GM18861 (cell line): ENCODE measurements around the gene DBET.
"Not testable (repeated sequence)": the region's sequence is repeated elsewhere in the genome, so short reads cannot be mapped to it uniquely, and the experiment has no call there.

Source experiments
- ATAC-seq: cut with Tn5 transposase; IDR thresholded peaks from one replicate; pipeline ENCODE4 v1.9.1; 2021; ENCODE audit not compliant: unreplicated experiment

DBET gene

GRCh38 chr4:190049378-190050239 is 14.7 kb upstream of the DBET start:
- not testable (repeated sequence) for ATAC-seq

- not testable (repeated sequence) for ATAC-seq
These were observed 5.3 kb upstream of the DBET start for GRCh38 chr4:190058997-190059396.

DNA sequence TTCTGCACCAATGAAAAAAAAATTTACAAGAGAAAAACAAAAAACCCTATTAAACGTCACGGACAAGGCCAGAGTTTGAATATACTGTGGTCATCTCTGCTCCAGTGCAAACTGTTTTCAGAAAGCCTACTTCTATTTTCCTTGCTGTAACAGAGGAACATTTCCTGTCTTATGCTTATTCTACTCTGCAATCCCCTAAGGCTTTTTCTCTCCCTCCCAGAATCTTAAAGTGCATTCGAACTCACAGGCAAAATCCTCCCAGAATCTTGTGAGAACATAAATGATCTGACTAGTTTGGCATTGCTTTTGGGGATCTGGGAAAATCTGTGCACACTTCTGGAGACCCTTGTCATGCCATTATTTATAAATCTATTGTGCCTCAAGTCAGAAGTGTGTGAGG is 503 bp downstream of the DBET start:
- not testable (repeated sequence) for ATAC-seq

DNA sequence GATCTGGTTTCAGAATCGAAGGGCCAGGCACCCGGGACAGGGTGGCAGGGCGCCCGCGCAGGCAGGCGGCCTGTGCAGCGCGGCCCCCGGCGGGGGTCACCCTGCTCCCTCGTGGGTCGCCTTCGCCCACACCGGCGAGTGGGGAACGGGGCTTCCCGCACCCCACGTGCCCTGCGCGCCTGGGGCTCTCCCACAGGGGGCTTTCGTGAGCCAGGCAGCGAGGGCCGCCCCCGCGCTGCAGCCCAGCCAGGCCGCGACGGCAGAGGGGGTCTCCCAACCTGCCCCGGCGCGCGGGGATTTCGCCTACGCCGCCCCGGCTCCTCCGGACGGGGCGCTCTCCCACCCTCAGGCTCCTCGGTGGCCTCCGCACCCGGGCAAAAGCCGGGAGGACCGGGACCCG is 4.0 kb downstream of the DBET start:
- not testable (repeated sequence) for ATAC-seq

- ATAC-seq = not testable (repeated sequence)
These were observed 28.8 kb downstream of the DBET start for GRCh38 chr4:190093052-190093451.

DNA sequence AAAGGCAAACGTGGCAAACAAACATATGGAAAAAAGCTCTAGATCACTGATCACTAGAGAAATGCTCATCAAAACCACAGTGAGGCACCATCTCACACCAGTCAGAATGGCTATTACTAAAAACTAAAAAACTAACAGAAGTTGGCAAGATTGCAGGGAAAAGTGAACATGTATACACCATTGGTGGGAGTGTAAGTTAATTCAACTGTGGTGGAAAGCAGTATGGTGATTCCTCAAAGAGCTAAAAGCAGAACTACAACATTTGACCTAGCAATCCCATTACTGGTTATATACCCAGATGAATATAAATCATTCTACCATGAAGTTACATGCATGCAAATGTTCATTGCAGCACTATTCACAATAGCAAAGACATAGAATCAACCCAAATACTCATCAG is 29.7 kb downstream of the DBET start:
- not testable (repeated sequence) for ATAC-seq

DNA sequence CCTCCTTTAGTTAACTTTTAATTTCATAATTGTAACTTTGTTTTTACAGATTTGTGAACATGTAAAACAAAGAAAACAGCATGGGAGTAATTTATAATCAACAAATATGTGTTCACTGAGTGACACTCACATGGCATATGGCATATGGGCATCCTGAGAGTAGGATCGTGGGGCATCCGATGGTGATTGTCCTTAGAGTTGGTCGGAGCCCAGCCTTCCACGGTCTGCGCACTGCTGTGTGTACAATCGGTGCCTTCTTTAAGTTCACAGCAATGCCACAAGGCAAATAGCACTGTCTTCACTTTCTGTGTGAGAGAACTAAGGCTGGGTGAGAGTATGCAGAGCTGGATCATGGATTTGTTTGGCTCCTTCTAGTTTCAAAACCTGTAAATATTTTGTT is 31.0 kb downstream of the DBET start:
- not testable (repeated sequence) for ATAC-seq

DNA sequence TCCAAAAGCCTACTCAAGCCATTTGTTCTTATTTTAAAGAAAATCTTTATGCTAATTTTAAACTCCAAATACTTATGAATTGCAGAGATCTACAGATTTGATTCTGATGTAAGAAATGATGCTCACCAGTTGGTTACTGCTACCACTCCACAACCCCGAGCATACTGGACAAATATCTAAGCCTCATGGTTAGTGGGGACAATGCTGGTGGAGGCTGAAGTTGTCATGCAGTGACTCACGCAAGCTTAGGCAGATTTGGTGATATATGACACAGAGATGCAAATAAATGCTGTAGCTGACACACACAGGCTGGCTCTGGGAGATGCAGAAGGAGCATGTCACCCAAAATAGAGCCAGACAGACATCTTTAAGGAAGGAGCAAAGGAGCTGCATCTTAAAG is 35.3 kb downstream of the DBET start:
- ATAC-seq = not testable (repeated sequence)

- ATAC-seq = not testable (repeated sequence)
These were observed 37.2 kb downstream of the DBET start for GRCh38 chr4:190101525-190101924.

- not testable (repeated sequence) for ATAC-seq
These were observed 41.9 kb downstream of the DBET start for GRCh38 chr4:190106191-190106590.

GRCh38 chr4:190106611-190107480 is 42.5 kb downstream of the DBET start:
- not testable (repeated sequence) for ATAC-seq

- not testable (repeated sequence) for ATAC-seq
These were observed 43.6 kb downstream of the DBET start for GRCh38 chr4:190107766-190108485.

GRCh38 chr4:190108756-190109155 is 44.5 kb downstream of the DBET start:
- ATAC-seq = not testable (repeated sequence)

DNA sequence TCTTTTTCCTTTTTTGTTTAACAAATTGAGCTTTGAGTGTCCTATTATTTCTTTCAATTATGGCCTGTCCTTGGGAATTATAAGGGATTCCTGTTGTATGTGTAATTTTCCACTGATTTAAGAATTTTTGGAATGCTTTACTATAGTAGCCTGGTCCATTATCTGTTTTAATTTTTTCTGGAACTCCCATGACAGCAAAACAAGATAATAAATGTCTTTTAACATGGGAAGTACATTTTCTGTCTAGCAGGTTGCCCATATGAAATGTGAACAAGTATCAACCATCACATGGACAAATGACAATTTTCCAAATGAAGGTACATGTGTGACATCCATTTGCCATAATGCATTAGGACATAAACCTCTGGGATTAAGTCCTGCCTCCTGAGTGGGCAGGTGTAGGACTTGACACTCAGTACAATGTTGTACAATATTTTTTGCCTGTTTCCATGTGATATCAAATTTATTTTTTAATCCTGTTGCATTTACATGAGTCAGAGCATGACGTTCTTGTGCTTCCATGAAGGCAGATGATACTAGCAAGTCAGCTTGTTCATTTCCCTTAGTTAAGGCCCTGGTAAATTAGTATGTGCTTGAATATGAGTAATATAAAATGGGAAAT is 45.2 kb downstream of the DBET start:
- ATAC-seq = not testable (repeated sequence)

GRCh38 chr4:190110033-190110432 is 45.7 kb downstream of the DBET start:
- not testable (repeated sequence) for ATAC-seq

GRCh38 chr4:190110570-190111295 is 46.4 kb downstream of the DBET start:
- ATAC-seq = not testable (repeated sequence)

DNA sequence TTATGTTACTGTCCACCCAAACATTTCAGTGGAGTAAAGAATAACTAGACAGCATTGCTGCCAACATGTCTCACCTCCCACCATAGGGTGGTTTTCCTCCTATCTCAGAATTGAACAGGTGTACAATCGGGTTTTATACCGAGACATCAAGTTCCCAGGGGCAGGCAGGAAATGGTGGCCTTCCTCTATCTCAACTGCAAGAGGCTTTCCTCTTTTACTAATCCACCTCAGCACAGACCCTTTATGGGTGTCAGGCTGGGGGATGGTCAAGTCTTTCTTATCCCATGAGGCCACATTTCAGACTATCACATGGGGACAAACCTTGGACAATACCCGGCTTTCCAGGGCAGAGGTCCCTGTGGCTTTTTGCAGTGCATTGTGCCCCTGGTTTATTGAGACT is 48.6 kb downstream of the DBET start:
- ATAC-seq = not testable (repeated sequence)

GRCh38 chr4:190114991-190115390 is 50.7 kb downstream of the DBET start:
- not testable (repeated sequence) for ATAC-seq
